A172 (cell line): ENCODE measurements around the gene CDON. TPM values are rescaled to one million over a fixed set of nuclear protein-coding genes. Genes with fewer than 3 reads are reported as not detected.

ENCODE experiments used
- DNase-seq: peaks from one replicate; pipeline ENCODE4 v3.0.0-alpha.2; 2015; ENCODE audit warnings: low spot score
- total RNA-seq: library from RNA; depleted of rRNA; stranded (reverse); fragments of >200 nt; shearing (Covaris generic); gene quantifications from 2 replicates; pipeline ENCODE4 v1.2.3, GENCODE V29; 2014

The CDON gene
- total RNA-seq, 1 experiment from 2014 or later, result 8.9 TPM

- no peak for DNase-seq
These were observed 106.1 kb downstream of the CDON start for GRCh38 chr11:125956391-125957134.

GRCh38 chr11:125955856-125956255, 106.8 kb downstream of the CDON start:
- no peak for DNase-seq

GRCh38 chr11:125954945-125955640, 107.6 kb downstream of the CDON start:
- DNase-seq, result no peak

GRCh38 chr11:125954123-125954944, 108.3 kb downstream of the CDON start:
- DNase-seq, result no peak

- no peak for DNase-seq
These were observed 109.2 kb downstream of the CDON start for GRCh38 chr11:125953401-125953935.

GRCh38 chr11:125952973-125953372, 109.7 kb downstream of the CDON start:
- no peak for DNase-seq

GRCh38 chr11:125952559-125952958, 110.1 kb downstream of the CDON start:
- no peak for DNase-seq

- no peak for DNase-seq
These were observed 110.9 kb downstream of the CDON start for GRCh38 chr11:125951731-125952130.

GRCh38 chr11:125950696-125951651, 111.7 kb downstream of the CDON start:
- no peak for DNase-seq

- no peak for DNase-seq
These were observed 112.5 kb downstream of the CDON start for GRCh38 chr11:125950178-125950490.

- no peak for DNase-seq
These were observed 113.1 kb downstream of the CDON start for GRCh38 chr11:125949271-125950177.

- no peak for DNase-seq
These were observed 114.2 kb downstream of the CDON start for GRCh38 chr11:125948278-125949051.

GRCh38 chr11:125947419-125948277, 115.0 kb downstream of the CDON start:
- no peak for DNase-seq

- DNase-seq, result no peak
These were observed 115.8 kb downstream of the CDON start for GRCh38 chr11:125946712-125947418.

GRCh38 chr11:125945797-125946520, 116.7 kb downstream of the CDON start, which contains the start of gene VSIG10L2:
Gene VSIG10L2 (plus strand): TSS chr11:125946044. CDS start chr11:125946056, 12 bp downstream.
- no peak for DNase-seq

- no peak for DNase-seq
These were observed 117.5 kb downstream of the CDON start for GRCh38 chr11:125945011-125945796.
